HS-27A (cell line): ENCODE results near the gene PTPRE.

Experiments
- DNase-seq: peaks from one replicate; pipeline ENCODE4 v3.0.0-alpha.2; 2012; ENCODE audit warnings: low read depth, missing footprints

PTPRE gene

DNA sequence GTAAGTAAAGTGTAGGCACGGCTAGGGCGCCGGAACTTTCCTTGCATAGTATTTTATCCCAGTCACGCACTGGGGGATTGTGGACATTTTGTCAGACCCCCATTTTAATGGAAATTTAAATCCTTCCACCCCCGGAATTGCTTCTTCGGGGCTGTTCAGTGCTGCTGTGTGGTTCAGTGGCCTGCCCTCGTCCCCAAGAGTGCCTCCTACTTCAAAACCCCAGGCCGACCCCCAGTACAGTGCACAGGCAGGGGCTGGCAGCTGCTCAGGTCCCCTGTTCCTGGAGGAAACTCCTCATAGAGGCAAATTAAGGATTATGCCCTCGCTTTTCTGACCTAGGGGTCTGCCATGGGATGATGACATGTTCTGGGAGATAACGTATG lies 94.5 kb downstream of the PTPRE start:
- DNase-seq = no peak

GRCh38 chr10:128001849-128002248 lies 94.9 kb downstream of the PTPRE start:
- no peak for DNase-seq

- DNase-seq = no peak
These were observed 96.6 kb downstream of the PTPRE start for GRCh38 chr10:128003521-128003920.

DNA sequence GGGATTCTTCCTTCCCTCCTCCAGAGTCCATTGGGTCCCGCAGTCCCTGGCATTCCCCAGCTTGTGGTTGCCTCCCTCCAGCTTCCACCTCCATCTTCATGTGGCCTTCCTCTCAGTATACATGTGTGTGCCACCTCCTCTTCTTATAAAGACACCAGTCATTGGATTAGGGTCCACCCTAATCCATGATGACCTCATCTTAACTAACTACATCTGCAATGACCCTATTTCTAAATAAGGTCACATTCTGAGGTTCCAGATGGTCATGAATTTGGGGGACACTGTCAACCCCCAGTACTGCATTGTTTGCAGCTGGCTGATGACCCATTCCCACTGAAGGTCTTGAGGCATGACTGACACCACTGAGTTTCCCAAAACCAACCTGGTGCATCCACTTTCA lies 99.0 kb downstream of the PTPRE start:
- DNase-seq = no peak

GRCh38 chr10:128007056-128007455 lies 100.2 kb downstream of the PTPRE start:
- no peak for DNase-seq

DNA sequence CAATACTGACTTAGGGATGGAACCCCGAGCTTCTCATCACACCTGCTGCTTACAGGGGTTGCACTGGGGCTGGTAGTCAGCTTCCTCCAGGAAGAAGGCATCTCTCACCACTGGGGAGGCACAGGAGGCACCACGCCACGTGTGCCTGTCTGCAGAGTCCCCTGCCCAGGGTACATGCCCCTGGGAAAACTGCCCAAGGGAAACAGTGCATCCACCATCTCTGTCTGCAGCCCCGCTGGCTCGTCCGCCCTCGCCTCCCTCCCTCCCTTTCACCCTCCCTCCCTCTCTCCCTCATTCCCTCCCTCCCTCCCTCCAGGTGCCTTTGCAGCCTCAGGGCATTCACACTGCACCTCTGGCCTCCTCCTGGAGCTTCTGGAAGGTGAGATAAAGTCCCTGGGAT lies 101.1 kb downstream of the PTPRE start:
- no peak for DNase-seq

- DNase-seq = no peak
These were observed 101.8 kb downstream of the PTPRE start for GRCh38 chr10:128008521-128009250.

DNA sequence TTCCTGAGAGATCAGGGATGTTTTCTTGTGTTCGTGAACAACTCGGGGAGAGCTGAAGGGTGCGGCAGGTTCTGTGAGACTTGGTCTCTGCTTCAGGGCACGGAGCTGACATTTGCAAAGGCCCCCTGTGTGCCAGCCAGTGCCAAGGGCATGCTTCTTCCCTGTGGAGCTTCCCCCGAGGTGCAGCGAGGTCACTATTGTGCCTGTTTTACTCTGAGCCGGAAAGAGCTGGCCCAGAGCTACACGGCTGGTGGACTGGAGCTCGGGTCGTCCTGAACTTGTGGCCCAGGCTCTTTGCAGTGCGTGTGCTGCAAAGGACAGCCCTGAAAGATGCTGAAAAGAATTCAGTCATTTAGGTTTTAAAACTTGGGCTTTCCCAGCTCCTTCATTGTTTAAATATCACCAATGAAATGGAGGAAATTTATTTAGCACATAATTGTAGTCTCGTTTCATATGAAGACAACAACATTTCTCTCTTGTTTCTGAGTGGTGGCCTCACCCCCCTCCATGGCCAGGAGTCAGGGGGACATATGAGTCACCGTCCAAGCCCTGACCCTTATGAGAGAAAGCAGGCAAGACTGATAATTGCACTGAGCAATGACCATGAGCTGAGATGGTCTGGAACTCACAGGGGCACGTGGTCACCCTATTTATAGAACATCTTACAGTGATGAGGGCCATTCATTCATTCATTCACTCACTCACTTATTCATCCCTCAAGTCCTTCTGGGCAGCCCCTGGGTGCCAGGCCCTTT lies 102.6 kb downstream of the PTPRE start:
- no peak for DNase-seq

- DNase-seq = no peak
These were observed 104.4 kb downstream of the PTPRE start for GRCh38 chr10:128011059-128011979.

DNA sequence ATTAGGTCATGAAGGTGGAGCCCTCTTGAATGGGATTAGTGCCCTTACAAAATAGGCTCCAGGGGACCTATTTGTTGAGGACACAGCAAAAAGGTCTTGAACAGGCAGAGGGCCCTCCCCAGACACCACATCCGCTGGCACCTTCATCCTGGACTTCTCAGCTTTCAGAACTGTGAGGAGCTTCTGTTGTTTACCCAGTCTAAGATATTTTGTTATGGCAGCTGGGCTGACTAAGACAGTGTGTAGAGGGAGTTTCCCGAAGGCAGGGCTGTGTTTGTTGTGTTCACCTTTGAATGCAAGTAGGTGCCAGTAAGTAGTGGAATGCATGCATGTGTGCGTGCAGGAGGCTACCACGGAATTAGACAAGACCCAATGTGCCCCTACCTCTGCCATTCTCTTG lies 106.7 kb downstream of the PTPRE start:
- DNase-seq = no peak

GRCh38 chr10:128014236-128014635 lies 107.3 kb downstream of the PTPRE start:
- DNase-seq = no peak

GRCh38 chr10:128016423-128017060 lies 109.6 kb downstream of the PTPRE start:
- DNase-seq = no peak

- no peak for DNase-seq
These were observed 110.9 kb downstream of the PTPRE start for GRCh38 chr10:128017822-128018221.

DNA sequence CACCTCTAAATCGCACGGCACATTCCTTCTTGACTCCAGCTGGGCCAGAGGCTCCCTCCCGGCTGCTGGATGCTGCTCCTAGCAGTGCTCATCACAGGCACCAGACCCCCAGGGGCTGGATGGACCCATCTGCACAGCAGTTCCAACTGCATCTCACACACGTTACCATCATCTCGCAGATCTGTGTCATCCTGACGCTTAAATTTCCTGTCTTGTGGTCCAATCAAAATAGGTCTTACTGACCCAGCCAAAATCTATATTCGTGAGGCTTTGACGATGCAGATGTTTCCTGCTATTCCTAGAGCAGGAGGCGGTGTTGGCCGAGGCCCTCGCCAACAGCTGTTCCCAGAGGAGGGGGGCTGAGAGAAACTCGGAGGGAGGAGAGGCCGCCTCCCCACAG lies 111.3 kb downstream of the PTPRE start:
- DNase-seq = no peak

DNA sequence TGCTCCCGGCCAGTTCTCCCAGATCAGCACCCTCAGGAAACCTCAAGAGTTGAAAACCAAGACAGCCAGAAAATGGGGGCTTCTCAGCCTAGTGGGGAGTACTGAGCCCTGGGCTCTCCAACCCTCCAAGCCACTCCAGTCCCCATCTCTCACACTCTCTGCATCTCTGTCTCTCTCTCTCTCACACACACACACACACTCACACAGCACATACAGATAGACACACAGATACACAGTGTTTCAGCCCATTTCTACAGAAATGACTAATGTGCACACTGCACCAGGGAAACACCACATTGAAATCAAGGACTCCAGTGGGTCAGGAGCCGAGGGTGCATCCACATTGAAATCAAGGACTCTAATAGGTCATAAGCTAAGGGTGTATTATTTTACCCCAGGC lies 111.8 kb downstream of the PTPRE start:
- DNase-seq = no peak

DNA sequence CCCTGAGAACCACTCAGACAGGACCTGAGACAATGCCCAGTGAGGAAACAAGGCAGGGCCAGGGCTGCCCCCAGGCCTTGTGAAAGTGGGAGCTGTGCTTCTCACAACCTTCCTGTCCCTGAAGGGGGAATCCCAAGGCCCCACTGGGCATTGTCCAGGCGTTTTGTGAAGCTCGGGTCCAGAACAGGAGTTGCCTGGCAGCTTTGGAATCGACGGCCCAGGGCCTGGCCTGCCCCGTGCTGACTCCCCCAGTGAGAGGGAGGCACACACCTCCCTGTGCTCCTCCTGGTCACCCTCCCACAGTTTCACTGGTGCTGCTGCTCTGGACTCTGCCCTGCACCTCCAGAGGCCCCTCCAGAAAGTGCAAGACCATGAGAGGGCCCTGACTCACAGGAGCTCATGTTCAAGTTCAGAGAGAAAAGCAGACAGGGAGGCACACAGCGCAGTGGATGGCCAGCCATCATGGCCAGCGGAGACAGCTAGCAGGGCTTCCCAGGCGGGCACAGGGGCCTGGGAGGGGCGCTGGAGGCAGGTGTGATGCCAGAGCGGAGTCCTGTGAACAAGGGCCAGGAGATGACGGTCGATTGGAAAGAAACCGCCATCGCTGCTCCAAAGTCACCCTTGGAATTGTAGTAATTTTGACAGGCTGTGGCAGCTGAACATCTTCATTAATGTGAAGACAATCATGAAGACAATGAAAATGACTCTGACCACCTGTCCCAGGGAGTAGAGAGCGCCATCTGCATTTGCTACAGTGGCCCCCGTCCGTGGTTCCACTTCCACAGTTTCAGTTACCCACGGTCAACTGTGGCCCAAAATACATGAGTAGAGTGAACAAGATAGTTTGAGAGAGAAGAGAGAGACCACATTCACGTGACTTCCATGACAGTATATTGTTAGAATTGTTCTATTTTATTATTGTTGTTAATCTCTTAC lies 115.6 kb downstream of the PTPRE start:
- DNase-seq = no peak

- no peak for DNase-seq
These were observed 117.5 kb downstream of the PTPRE start for GRCh38 chr10:128024426-128024825.

- DNase-seq = no peak
These were observed 118.5 kb downstream of the PTPRE start for GRCh38 chr10:128025437-128025836.

DNA sequence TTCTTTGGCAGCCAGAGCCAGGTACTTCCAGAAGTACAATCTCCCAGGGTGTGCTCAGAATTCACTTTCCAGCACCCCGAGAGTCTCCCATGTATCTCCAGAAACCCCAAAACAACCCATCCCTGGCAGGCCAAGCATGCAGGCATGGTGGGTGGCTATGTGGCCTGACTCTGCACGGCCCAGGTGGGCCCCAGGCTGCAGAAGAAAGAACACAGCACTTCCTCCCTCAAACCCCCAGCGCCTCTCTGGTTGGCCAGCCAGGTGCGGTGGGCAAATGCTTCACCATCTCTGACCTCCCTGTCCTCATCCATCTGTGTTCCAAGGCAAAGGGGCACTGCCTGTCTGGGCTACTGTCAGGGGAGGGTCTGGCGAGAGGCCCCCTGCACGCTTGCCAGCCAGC lies 119.0 kb downstream of the PTPRE start:
- DNase-seq = no peak

GRCh38 chr10:128026615-128027300 lies 119.9 kb downstream of the PTPRE start:
- DNase-seq = no peak
